ENCODE results near the gene DHX30.

- no peak for TF ChIP-seq CTCF (IDR thresholded peaks at IDR 0.05)
- no peak for TF ChIP-seq REST (IDR thresholded peaks at IDR 0.05; ENCODE audit: insufficient read depth in 1 of 2, low read depth in 2 of 2, low read length in 1 of 2)
- TF ChIP-seq POLR2AphosphoS5 (IDR thresholded peaks at IDR 0.05; ENCODE audit: low read depth, low read length) = no peak
Measured at GRCh38 chr3:47792699-47793098, 10.2 kb upstream of the DHX30 start.
